ENCODE data around the gene FGGY. TPM values are rescaled to one million over a fixed set of nuclear protein-coding genes. Genes with fewer than 3 reads are reported as not detected.

The FGGY gene
- total RNA-seq, 1 donor from 2014 or later = 18.2 TPM

DNA sequence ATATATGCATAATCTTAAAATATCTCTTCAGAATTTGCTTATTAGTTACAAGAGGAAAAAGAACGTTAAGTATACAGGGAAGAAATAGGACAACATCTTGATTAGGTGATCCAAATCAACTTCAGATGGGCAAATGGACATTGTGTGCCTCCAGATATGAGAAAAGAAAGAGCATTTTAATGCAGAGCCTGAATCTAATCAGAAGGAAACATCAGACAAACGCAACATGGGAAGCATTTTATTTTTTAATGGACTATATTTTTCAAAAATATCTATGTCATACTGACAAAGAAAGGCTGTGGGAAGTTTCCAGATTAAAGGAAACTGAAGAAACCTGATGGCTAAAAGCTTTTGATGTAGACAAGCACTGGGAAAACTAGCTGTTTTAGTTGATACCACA lies 466.5 kb downstream of the FGGY start:
- peaks cover 5% of the 10 kb centered on the region for H3K27me3 Mint-ChIP-seq
- DNase-seq (ENCODE audit: low spot score, unreplicated experiment) = no peak
- H3K36me3 Mint-ChIP-seq (ENCODE audit: insufficient read depth) = no peaks in the 10 kb centered on the region
- H3K27ac Mint-ChIP-seq = no peak overlapping the region
- H3K4me3 Mint-ChIP-seq (ENCODE audit: low read depth) = no peak overlapping the region
- no peaks in the 10 kb centered on the region for H3K9me3 Mint-ChIP-seq (ENCODE audit: low read depth)
- TF ChIP-seq, protein P1, sequence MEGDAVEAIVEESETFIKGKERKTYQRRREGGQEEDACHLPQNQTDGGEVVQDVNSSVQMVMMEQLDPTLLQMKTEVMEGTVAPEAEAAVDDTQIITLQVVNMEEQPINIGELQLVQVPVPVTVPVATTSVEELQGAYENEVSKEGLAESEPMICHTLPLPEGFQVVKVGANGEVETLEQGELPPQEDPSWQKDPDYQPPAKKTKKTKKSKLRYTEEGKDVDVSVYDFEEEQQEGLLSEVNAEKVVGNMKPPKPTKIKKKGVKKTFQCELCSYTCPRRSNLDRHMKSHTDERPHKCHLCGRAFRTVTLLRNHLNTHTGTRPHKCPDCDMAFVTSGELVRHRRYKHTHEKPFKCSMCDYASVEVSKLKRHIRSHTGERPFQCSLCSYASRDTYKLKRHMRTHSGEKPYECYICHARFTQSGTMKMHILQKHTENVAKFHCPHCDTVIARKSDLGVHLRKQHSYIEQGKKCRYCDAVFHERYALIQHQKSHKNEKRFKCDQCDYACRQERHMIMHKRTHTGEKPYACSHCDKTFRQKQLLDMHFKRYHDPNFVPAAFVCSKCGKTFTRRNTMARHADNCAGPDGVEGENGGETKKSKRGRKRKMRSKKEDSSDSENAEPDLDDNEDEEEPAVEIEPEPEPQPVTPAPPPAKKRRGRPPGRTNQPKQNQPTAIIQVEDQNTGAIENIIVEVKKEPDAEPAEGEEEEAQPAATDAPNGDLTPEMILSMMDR (IDR thresholded peaks at IDR 0.05; ENCODE audit: unreplicated experiment) = no peak
- H3K4me1 Mint-ChIP-seq (ENCODE audit: low read depth) = peaks cover 2% of the 10 kb centered on the region

DNA sequence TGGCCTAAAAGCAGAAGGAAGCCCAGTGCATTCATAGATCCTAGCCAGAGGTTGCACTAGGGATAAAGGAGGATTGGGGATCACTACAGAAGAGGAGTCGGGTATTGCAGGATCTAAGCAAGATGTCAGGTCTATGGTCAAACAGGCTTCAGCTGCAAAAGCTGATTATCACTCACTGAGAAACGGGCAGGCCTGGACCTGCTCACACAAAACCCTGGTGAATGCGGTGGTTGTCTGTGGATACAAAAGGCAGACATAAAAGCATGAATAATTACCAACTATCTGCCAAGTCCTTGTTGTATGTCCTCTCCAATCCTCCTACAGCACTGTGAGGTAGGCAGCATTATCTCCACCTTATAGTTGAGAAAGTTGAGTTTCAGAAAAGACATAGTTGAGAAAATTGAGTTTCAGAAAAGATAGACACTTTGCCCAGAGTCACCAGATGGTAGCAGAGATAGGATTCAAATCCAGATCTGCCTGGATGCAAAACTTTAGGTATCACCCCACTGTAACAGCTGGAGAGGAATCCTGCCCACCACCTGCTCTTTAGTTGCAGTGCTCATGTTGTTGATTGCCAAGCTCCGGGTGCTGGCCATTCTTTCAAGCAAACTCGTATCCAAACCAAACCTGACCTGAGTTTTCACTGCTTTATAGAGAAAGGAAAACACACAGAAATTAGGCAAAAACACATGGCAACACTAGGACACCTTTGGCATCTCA lies 468.3 kb downstream of the FGGY start:
- H3K27me3 Mint-ChIP-seq = no peaks in the 10 kb centered on the region
- DNase-seq (ENCODE audit: low spot score, unreplicated experiment) = no peak
- no peak overlapping the region for H3K27ac Mint-ChIP-seq
- peaks cover 7% of the 10 kb centered on the region for H3K4me1 Mint-ChIP-seq (ENCODE audit: low read depth)
- H3K36me3 Mint-ChIP-seq (ENCODE audit: insufficient read depth) = no peaks in the 10 kb centered on the region
- no peak overlapping the region for H3K4me3 Mint-ChIP-seq (ENCODE audit: low read depth)
- no peaks in the 10 kb centered on the region for H3K9me3 Mint-ChIP-seq (ENCODE audit: low read depth)
- TF ChIP-seq, protein P1 (IDR thresholded peaks at IDR 0.05; ENCODE audit: unreplicated experiment) = no peak

DNA sequence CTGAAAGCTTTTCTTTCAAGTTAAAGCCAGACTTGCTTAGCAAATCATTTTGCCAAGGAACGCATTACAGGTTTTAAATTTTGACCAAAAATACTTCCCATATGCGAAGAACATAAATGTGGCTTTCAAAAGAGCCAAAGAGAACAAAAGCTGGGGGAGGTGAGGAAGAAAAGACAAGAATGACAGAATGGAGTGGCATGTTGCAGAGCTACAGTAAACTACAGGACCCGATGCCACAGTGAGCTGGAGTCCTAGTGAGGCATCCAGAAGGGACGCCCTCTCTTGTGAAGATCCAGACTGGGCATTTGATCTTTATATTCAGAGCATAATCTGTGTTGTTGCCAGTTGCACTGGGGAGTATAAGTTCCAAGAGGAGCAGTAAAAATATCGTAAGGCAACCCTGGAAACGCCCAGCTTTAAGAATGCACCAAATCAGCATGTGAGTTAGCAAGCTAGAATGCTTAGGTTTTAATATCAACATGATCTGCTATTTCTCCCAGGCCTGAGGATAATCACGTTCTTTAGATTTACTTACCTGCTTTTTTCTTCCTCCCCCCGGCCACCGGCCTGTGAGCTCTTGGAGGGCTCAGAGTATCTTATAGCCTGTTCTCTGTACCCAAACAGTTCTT lies 469.4 kb downstream of the FGGY start:
- Mint-ChIP-seq H3K9me3 (ENCODE audit: low read depth) (no peaks in the 10 kb centered on the region), H3K27ac (no peak overlapping the region), H3K36me3 (ENCODE audit: insufficient read depth) (no peaks in the 10 kb centered on the region), H3K4me3 (ENCODE audit: low read depth) (no peak overlapping the region), H3K4me1 (ENCODE audit: low read depth) (peaks cover 7% of the 10 kb centered on the region), H3K27me3 (no peaks in the 10 kb centered on the region)
- TF ChIP-seq, protein P1 (IDR thresholded peaks at IDR 0.05; ENCODE audit: unreplicated experiment) = no peak
- no peak for DNase-seq (ENCODE audit: low spot score, unreplicated experiment)

DNA sequence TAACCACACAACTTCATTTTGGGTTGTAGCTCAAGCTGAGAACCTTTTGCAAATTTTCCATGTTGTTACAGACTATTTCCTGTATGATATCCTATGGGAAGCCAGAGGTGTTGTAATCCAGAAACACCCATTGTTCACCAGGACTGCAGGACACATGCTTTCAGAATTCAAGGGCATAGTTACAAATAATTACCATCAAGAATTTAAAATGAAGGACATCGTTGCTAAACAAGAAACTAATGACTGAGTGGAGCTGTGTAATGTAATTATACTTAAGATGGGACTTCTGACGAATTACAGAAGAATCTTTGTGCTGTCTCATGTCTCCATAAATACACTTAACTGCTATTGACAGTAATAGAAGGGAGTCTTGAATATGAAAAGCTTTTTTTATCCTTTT lies 470.2 kb downstream of the FGGY start:
- Mint-ChIP-seq H3K27ac (no peak overlapping the region), H3K27me3 (no peaks in the 10 kb centered on the region), H3K4me1 (ENCODE audit: low read depth) (peaks cover 8% of the 10 kb centered on the region), H3K4me3 (ENCODE audit: low read depth) (no peak overlapping the region), H3K36me3 (ENCODE audit: insufficient read depth) (no peaks in the 10 kb centered on the region), H3K9me3 (ENCODE audit: low read depth) (no peaks in the 10 kb centered on the region)
- TF ChIP-seq, protein P1 (IDR thresholded peaks at IDR 0.05; ENCODE audit: unreplicated experiment) = no peak
- DNase-seq (ENCODE audit: low spot score, unreplicated experiment) = no peak

DNA sequence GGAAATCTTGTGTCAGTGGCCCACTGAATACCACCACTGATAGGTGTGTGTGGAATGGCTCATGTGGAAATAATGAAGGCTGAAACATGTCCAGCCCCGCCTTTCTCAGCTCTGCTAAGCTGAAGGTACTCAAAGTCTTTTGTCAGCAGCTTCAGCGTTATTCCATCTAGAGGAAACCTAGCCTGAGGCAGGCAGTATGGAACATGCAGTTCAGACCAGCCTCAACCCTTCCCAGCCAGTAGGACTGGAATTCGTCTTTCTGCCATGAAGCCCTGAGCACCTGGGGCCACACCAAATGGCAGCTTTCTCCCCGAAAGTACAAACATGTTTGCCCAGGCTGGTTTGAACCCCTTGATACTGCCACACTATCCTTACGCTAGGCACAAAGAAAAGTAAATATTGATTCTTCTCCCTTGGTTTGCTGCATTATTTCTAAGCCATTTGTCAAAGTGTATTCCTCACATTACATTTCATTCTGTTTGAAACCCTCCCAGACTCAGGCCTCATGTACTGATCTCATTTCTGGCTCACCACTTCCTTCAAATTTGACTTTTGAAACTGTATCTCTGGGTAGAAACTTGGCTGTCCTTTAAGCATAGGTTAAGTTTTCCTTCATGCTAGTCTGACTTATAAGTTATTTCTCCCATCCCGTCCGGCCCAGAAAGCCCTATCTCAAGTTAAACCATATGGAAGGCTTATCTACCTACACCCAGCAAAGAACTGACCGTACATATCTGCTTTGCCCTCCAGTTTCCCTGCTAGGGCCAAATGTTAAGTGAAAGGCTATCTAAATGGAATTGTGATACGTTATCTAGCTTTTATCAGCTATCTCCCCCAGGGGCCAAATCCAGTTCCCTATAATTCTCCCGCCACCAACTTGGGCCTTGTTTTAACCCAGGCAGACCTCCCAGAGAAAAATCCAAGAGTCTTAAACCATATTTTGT lies 472.2 kb downstream of the FGGY start:
- TF ChIP-seq, protein P1 (IDR thresholded peaks at IDR 0.05; ENCODE audit: unreplicated experiment) = no peak
- H3K4me1 Mint-ChIP-seq (ENCODE audit: low read depth) = peaks cover 8% of the 10 kb centered on the region
- no peak overlapping the region for H3K27ac Mint-ChIP-seq
- no peak for DNase-seq (ENCODE audit: low spot score, unreplicated experiment)
- H3K27me3 Mint-ChIP-seq = no peaks in the 10 kb centered on the region
- H3K36me3 Mint-ChIP-seq (ENCODE audit: insufficient read depth) = no peaks in the 10 kb centered on the region
- H3K4me3 Mint-ChIP-seq (ENCODE audit: low read depth) = no peak overlapping the region
- no peaks in the 10 kb centered on the region for H3K9me3 Mint-ChIP-seq (ENCODE audit: low read depth)
